Measurements from ENCODE around the gene DUSP22. TPM values are rescaled to one million over a fixed set of nuclear protein-coding genes. Genes with fewer than 3 reads are reported as not detected.
A peak's percentile ranks its signal among the peaks of the same experiment; 100 is the strongest.
"Not testable (repeated sequence)": the region's sequence is repeated elsewhere in the genome, so short reads cannot be mapped to it uniquely, and the experiment has no call there.

The DUSP22 gene
- total RNA-seq, 2 donors from 2014 or later, result 20.5 to 24.5 TPM

DNA sequence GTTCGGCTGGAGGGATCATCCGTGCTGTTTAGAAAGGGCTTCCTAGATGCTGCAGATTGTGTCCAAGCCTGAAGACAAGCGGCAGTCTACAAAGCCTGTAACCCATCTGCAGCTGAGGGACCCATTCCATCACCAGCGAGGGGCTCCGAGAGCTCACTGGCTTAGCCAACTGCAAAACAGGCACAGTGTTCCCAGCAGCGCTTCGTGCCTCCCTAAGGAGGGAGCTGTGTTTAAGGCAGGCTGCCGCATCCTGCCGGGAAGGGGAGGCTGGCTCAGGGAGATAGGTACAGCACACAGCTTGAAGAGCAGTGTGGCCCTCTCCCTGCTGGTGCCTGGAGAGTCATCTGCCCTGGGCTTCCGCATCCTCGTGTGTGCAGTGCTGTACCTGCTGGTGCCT is 32.4 kb downstream of the DUSP22 start:
- Histone ChIP-seq H3K27ac (no peak overlapping the region), H3K9me3 (no peaks in the 10 kb centered on the region), H3K27me3 (no peaks in the 10 kb centered on the region), H3K4me3 (no peak overlapping the region), H3K4me1 (no peaks in the 10 kb centered on the region), H3K36me3 (no peaks in the 10 kb centered on the region), H3K9ac (ENCODE audit: low read depth in 2 of 2, low read length in 2 of 2) (no peak overlapping the region)
- TF ChIP-seq, protein P1, sequence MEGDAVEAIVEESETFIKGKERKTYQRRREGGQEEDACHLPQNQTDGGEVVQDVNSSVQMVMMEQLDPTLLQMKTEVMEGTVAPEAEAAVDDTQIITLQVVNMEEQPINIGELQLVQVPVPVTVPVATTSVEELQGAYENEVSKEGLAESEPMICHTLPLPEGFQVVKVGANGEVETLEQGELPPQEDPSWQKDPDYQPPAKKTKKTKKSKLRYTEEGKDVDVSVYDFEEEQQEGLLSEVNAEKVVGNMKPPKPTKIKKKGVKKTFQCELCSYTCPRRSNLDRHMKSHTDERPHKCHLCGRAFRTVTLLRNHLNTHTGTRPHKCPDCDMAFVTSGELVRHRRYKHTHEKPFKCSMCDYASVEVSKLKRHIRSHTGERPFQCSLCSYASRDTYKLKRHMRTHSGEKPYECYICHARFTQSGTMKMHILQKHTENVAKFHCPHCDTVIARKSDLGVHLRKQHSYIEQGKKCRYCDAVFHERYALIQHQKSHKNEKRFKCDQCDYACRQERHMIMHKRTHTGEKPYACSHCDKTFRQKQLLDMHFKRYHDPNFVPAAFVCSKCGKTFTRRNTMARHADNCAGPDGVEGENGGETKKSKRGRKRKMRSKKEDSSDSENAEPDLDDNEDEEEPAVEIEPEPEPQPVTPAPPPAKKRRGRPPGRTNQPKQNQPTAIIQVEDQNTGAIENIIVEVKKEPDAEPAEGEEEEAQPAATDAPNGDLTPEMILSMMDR (IDR thresholded peaks at IDR 0.05), result no peak
- intact Hi-C loops (cut with DNase I), result no loop called here
- no peak for DNase-seq

DNA sequence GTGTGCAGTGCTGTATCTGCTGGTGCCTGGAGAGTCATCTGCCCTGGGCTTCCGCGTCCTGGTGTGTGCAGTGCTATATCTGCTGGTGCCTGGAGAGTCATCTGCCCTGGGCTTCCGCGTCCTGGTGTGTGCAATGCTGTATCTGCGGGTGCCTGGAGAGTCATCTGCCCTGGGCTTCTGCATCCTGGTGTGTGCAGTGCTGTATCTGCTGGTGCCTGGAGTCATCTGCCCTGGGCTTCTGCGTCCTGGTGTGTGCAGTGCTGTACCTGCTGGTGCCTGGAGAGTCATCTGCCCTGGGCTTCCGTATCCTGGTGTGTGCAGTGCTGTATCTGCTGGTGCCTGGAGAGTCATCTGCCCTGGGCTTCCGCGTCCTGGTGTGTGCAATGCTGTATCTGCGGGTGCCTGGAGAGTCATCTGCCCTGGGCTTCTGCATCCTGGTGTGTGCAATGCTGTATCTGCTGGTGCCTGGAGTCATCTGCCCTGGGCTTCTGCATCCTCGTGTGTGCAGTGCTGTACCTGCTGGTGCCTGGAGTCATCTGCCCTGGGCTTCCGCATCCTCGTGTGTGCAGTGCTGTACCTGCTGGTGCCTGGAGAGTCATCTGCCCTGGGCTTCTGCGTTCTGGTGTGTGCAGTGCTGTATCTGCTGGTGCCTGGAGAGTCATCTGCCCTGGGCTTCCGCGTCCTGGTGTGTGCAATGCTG is 33.0 kb downstream of the DUSP22 start:
- H3K36me3 ChIP-seq; intact Hi-C loops (cut with DNase I); DNase-seq: not testable (repeated sequence)

DNA sequence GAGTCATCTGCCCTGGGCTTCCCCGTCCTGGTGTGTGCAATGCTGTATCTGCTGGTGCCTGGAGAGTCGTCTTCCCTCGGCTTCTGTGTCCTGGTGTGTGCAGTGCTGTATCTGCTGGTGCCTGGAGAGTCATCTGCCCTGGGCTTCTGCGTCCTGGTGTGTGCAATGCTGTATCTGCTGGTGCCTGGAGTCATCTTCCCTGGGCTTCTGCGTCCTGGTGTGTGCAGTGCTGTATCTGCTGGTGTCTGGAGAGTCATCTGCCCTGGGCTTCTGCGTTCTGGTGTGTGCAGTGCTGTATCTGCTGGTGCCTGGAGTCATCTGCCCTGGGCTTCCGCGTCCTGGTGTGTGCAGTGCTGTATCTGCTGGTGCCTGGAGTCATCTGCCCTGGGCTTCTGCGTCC is 33.8 kb downstream of the DUSP22 start:
- H3K9ac ChIP-seq (ENCODE audit: low read depth in 2 of 2, low read length in 2 of 2); H3K4me1 ChIP-seq; intact Hi-C loops (cut with DNase I); H3K9me3 ChIP-seq; H3K4me3 ChIP-seq; H3K27ac ChIP-seq; DNase-seq; H3K27me3 ChIP-seq; H3K36me3 ChIP-seq: not testable (repeated sequence)

More for the DNA sequence above, 33.0 kb downstream of the DUSP22 start:
- not testable (repeated sequence) for H3K27ac ChIP-seq; H3K9me3 ChIP-seq; H3K4me3 ChIP-seq; H3K27me3 ChIP-seq; H3K4me1 ChIP-seq; H3K9ac ChIP-seq (ENCODE audit: low read depth in 2 of 2, low read length in 2 of 2)

DNA sequence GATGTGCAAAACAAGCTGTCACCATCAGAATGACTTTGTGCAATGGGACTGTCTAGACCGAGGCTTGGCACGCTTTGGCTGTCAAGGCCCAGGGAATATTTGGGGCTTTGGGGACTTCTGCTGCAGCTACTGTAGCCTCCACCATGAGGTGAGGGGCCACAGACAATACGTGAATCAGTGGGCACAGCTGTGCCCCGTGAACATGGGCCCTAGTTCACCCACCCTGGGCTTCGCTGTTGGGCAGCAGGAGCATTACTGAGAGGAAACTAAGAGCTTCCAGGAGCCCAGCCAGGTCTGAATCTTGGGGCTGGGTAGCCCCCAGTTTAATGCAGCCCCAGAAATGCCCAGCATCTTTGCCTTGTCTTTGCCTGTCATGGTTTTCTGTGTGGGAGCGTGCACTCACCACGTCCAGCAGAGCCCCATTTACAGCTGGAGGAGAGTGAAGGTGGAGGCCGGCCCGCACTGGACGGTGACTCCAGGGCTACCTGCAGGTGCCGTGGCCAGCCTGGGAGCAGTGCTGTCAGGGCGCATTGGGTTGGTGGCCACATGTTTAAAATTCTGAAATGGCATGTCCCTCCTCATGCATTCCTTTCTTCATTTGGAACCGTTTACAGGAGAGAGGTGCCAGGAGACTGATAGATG is 34.7 kb downstream of the DUSP22 start:
- H3K4me1 ChIP-seq, result no peaks in the 10 kb centered on the region
- no peaks in the 10 kb centered on the region for H3K27me3 ChIP-seq
- TF ChIP-seq, protein P1 (IDR thresholded peaks at IDR 0.05), result no peak
- H3K9me3 ChIP-seq, result no peaks in the 10 kb centered on the region
- no peaks in the 10 kb centered on the region for H3K36me3 ChIP-seq
- no peak overlapping the region for H3K27ac ChIP-seq
- H3K9ac ChIP-seq (ENCODE audit: low read depth in 2 of 2, low read length in 2 of 2), result peak overlapping the region in 1 of 2 donors; percentile 16
- H3K4me3 ChIP-seq, result no peak overlapping the region
- intact Hi-C loops (cut with DNase I), result no loop called here
- DNase-seq, result no peak

DNA sequence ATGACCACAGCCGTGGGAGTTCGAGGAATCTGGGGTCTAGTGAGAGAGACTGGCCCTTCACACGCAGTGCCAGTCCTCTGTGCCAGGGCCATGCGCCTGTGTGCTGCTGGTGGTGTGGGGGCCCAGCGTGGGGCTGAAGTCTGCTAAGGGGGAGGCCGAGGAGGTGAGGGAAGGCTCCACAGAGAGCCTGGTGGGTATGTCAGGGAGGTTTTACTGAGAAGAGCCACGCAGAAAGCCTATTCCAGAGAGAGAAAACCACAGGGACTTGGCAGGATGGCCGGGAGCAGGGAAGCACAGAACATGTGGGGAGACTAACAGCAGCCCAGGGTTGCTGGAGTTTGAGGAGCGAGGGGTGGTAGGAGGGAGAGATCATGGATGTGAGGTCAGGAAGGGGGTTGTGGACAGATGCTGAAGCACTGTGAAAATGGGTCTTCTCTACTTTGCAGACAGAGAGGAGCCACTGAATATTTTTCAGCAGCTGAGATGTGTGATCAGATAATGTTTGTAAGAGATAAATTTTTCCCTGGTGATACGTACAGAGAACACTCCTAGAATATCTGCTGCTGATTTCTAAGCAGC is 35.3 kb downstream of the DUSP22 start:
- H3K4me1 ChIP-seq, result no peaks in the 10 kb centered on the region
- no peaks in the 10 kb centered on the region for H3K27me3 ChIP-seq

DNA sequence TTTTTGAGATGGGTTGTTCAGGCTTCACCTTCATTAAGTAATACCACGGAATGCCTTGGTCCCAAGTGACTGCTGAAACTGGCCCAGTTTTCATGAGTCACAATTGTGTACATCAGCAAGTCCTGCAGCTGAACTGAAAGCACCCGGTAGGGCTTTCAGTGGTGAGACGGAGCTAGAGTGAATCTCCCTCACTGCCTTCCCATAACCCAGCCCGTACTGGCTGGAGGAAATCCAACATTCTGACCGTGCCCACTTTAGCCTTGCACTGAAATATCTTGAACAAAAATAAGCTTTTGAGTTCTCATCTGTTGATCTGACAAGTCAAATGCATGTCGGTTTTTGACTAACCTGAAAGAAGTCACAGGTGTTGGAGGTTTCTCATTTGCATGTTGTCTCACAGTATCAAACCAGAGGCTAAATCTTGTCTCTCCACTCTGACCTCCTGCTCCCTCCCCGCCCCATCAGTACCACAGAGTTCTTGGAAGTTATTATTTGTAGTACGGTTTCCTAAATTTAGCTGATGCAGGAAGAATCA is 35.9 kb downstream of the DUSP22 start:
- Histone ChIP-seq H3K27me3 (no peaks in the 10 kb centered on the region), H3K4me3 (no peak overlapping the region), H3K4me1 (no peaks in the 10 kb centered on the region), H3K9me3 (no peaks in the 10 kb centered on the region), H3K9ac (ENCODE audit: low read depth in 2 of 2, low read length in 2 of 2) (no peak overlapping the region), H3K36me3 (no peaks in the 10 kb centered on the region), H3K27ac (no peak overlapping the region)
- TF ChIP-seq, protein P1 (IDR thresholded peaks at IDR 0.05), result no peak
- intact Hi-C loops (cut with DNase I), result no loop called here
- peak; percentile 31 for DNase-seq

More for the DNA sequence above, 35.3 kb downstream of the DUSP22 start:
- DNase-seq, result no peak
- no peak overlapping the region for H3K27ac ChIP-seq
- H3K4me3 ChIP-seq, result no peak overlapping the region
- no peaks in the 10 kb centered on the region for H3K9me3 ChIP-seq
- intact Hi-C loops (cut with DNase I), result no loop called here
- TF ChIP-seq, protein P1 (IDR thresholded peaks at IDR 0.05), result no peak
- peak overlapping the region in 1 of 2 donors; percentile 16 for H3K9ac ChIP-seq (ENCODE audit: low read depth in 2 of 2, low read length in 2 of 2)
- no peaks in the 10 kb centered on the region for H3K36me3 ChIP-seq

Data from colonic mucosa (tissue), 4 donors.